ENCODE data around the gene TAGLN.
"Not testable (repeated sequence)": the region's sequence is repeated elsewhere in the genome, so short reads cannot be mapped to it uniquely, and the experiment has no call there.

Gene TAGLN

DNA sequence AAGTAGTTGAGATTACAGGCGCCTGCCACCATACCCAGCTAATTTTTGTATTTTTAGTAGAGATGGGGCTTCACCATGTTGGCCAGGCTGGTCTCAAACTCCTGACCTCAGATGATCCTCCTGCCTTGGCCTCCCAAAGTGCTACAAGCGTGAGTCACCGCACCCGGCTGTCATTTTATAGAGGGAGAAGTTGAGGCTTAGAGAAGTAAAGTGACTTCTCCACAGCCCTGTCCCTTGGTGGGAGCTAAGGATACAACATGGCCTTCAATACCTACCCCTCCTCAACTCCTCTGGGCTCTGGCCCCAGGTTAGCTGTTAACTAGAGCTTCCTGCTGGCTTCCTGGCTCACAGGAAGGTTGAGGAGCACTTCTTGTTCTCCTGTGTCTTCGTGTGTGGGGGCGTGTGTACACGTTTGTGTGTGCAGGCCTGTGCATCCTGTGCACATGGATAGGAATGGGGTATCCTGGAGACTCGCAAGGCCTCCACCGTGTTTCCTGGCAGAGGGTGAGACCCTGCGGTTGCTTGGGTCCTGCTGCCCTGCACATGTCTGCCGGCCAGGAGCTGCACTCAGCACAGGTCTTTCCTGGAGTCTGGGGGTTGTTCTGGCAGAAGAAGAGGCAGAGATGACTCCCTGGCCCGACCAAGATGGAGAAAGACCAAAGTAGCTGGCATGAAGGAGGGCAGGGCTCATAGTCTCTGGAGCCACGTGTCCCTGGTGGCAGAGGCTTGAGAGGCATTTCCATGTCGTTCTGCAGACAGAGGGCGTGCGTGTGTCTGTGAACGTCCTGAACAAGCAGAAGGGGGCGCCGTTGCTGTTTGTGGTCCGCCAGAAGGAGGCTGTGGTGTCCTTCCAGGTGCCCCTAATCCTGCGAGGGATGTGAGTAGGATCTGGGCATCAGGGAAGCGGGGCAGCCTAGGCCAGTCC, 18.2 kb upstream of the TAGLN start:
- peak; percentile 22 for DNase-seq (ENCODE audit: low read depth)

DNA sequence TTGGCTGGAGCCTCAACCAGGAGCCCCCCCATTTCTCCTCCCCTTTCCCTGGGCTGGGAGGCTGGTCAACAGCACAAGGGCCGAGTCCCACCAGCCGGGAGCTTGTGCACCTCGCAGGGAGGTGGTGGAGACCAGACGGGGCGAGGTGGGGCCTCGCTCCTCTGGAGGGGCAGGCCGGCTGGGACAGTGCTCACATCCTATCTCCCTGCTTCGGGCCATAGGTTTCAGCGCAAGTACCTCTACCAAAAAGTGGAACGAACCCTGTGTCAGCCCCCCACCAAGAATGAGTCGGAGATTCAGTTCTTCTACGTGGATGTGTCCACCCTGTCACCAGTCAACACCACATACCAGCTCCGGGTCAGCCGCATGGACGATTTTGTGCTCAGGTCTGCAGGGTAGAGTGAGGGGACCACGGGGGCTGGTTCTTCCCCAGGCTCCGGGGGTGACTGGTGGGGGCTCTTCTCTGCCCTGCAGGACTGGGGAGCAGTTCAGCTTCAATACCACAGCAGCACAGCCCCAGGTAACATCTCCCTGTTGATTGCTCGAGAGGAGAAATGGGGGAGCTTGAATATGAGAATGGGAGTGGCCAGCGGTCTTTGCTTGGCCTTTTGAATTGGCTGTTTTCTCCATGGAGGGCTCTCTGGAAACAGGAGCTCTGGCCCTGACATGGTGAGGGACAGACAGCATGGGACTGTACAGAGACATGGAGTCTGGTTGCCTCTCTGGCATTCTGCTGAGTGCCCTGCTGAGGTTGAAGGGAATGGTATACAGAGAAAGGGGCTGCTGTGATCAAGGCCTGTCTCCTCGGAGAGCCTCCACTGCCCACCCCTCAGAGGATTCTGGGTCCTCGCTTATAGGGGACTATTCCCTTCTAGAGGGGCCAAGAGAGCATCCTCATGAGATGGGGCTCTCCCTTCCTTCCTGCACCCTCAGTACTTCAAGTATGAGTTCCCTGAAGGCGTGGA, 17.3 kb upstream of the TAGLN start:
- DNase-seq (ENCODE audit: low read depth): no peak

- DNase-seq (ENCODE audit: low read depth): no peak
Observed at GRCh38 chr11:117182551-117182935, 16.6 kb upstream of the TAGLN start.

DNA sequence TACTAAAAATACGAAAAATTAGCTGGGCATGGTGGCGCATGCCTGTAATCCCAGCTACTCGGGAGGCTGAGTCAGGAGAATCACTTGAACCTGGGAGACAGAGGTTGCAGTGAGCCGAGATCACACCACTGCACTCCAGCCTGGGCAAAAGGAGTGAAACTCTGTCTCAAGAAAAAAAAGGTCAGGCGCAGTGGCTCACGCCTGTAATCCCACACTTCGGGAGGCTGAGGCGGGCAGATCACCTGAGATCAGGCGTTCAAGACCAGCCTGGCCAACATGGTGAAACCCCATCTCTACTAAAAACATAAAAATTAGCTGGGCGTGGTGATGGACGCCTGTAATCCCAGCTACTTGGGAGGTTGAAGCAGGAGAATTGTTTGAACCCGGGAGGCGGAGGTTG, 16.0 kb upstream of the TAGLN start:
- DNase-seq (ENCODE audit: low read depth): not testable (repeated sequence)

DNA sequence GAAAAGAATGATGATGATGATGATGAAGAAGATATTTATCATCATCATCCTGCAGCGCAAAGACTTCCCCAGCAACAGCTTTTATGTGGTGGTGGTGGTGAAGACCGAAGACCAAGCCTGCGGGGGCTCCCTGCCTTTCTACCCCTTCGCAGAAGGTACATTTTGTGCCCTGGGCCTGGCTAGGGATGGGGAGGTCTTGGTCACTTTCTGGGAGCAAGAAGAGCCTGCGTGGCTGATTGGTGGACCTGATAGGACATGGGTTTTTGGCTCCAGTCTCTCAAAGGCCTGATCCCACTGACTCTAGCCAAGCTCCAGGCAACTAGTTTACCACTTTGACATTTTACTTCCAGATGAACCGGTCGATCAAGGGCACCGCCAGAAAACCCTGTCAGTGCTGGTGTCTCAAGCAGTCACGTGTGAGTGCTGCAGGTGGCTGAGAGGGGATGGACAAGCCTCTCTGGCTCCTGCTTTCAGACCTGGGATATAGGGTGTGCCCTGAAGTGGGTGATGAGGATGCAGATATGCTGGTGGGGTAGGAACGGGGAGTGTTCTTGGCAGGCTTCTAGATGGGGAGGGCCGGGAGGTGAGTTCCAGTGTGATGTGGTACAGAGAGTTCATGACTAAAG, 15.3 kb upstream of the TAGLN start:
- no peak for DNase-seq (ENCODE audit: low read depth)

GRCh38 chr11:117185736-117186430, 13.3 kb upstream of the TAGLN start:
- no peak for DNase-seq (ENCODE audit: low read depth)

DNA sequence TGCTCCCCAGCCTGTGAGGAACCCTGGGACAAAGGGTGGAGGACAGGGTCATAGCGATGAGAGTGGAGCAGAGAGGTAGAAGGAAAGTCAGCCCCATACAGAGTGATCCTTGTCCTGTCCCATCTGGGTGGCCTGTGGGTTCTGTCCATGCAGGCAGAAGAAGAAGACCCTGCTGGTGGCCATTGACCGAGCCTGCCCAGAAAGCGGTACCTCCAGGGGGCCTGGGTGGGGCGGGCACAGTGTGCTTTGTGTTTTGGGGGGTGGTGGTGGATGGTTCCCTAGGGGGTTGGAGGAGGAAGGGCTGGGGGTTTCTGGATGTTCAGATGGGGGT, 12.8 kb upstream of the TAGLN start:
- no peak for DNase-seq (ENCODE audit: low read depth)

DNA sequence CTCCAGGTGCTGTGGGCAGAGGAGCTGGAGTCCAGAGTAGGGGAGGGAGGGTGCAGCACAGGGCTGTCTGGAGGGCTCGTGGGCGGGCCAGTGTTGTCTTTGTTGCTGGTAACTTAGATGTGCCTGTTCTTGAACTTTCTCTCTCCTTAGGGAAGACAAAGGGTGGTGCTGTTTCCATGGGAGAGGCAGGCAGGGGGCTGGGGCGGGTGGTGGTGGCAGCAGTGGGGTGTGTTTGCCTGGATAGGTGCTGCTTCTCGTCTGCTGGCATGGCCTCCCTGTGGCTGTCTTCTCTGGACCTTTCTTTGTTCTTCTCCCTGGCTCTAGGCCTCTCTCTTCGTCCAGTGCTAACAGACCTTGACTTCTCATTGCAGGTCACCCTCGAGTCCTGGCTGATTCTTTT, 12.2 kb upstream of the TAGLN start:
- no peak for DNase-seq (ENCODE audit: low read depth)

DNA sequence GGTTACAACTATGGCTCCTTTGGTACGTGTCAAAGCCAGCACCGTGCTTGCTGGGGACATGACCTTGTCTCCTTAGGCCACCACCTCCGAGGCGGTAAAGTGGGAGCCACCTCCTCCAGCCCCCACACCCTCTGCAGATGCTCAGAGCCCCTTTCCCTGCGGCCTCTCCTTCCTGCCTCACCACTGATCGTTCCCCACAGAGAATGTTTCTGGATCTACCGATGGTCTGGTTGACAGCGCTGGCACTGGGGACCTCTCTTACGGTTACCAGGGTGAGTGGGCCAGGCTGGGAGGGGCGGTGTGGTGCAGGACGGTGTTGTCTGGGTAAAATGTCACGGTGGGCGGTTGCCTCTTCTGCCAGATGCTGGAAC, 11.8 kb upstream of the TAGLN start:
- no peak for DNase-seq (ENCODE audit: low read depth)

DNA sequence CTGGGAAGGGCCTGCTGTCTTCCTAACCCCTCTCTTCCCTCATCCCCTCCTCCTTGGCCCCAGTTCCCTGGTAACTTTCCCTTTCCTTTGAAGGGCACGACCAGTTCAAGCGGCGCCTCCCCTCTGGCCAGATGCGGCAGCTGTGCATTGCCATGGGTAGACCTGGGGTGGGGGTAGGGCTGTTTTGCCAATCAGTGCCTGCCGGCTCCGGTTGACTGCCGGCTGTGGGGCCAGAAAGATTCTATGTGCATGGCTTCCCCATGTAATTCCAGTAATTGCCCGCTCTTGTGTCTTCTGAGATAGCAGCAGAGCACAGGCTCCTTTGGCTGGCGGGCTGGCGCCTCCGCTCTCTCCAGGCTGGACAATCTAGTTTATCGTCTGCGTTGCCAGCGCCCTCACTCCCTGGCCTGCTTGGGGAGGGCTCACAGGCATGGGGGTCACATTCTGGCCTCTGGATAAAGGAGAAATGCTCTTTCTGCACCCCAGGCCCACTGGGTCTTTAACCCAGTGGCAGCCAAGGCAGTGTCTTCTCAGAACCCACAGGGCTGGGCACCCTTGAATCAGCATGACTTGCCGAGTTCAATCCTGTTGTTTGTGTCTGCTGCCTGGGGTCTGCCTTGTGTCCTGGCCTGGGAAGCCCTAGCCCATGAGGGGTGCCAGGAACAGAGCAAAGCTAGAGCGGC, 11.2 kb upstream of the TAGLN start:
- no peak for DNase-seq (ENCODE audit: low read depth)

GRCh38 chr11:117188620-117189081, 10.5 kb upstream of the TAGLN start:
- no peak for DNase-seq (ENCODE audit: low read depth)

DNA sequence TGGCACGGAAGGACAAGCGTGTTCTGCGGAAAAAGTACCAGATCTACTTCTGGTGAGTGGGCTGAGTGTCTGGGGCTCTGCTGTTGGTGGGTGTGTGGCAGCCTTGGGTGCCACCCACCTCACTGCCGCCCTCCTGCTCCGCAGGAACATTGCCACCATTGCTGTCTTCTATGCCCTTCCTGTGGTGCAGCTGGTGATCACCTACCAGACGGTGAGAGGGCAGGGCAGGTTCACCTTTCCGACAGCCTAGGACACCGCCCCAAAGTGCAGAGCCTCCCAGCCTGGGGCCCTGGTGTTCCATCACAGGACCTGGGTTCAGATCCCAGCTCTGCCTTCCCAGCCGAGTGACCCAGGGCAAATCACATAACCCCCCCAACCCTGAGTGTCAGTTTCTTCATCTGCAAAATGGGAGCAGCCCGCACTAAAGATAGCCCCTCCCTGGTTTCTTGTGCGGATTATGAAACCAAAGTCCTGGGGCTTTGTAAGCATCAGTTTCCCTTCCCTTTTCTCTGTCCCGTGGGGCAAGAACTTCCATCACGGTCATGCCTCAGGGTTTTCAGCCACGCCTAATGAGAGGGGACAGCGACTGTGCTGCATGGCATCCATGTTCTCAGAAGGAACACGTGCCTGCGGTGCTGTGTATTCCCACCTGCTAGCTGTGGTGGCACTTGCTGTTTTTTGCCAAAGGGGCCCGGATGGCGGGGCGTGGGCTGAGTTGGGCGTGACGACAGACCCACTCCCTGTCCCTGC, 9.8 kb upstream of the TAGLN start:
- no peak for DNase-seq (ENCODE audit: low read depth)

DNA sequence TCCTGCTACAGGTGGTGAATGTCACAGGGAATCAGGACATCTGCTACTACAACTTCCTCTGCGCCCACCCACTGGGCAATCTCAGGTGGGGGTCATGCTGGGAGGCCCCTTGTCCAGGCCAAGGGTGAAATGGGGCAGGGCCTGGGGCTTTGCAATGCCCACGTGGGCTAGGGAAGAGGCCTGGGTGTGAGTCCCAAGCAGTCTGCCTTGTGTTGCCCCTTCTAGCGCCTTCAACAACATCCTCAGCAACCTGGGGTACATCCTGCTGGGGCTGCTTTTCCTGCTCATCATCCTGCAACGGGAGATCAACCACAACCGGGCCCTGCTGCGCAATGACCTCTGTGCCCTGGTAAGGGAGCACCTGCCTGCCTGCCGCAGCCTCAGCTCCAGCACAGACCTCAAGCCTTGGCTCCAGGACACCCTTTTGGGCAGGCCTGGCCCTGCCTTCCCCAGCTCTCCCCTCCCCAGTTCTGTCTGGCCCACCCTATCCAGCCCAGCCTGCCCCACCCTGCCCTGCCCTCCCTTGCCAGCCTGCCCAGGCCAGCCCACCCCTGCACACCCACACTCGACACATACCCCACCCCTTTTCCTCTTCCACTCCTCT, 9.1 kb upstream of the TAGLN start:
- no peak for DNase-seq (ENCODE audit: low read depth)

DNA sequence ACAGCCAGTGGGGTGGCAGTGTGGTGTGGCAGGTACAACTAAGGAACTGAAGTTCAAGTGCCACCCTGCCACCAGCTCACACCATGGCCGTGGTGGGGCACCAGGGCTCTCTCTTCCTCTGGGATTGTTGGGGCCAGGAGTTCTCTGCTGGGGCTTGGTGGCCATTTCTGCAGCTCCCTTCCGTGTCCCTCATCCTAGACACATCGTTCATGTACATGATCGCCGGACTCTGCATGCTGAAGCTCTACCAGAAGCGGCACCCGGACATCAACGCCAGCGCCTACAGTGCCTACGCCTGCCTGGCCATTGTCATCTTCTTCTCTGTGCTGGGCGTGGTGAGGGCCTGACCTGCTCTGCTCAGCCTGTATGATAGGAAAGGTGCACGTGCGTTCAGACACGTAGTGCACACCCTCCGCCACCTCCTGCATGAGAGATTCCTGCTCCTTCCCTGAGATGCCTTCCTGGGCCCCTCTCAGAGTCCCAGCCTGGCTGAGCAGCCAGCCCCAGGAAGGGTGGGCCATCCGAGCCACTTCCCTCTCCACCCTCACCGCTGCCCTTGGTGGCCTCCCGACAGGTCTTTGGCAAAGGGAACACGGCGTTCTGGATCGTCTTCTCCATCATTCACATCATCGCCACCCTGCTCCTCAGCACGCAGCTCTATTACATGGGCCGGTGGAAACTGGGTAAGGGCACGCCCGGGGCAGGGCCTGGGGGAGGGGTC, 7.3 kb upstream of the TAGLN start:
- DNase-seq (ENCODE audit: low read depth): no peak

- DNase-seq (ENCODE audit: low read depth): no peak
Observed at GRCh38 chr11:117192401-117192875, 6.7 kb upstream of the TAGLN start.

DNA sequence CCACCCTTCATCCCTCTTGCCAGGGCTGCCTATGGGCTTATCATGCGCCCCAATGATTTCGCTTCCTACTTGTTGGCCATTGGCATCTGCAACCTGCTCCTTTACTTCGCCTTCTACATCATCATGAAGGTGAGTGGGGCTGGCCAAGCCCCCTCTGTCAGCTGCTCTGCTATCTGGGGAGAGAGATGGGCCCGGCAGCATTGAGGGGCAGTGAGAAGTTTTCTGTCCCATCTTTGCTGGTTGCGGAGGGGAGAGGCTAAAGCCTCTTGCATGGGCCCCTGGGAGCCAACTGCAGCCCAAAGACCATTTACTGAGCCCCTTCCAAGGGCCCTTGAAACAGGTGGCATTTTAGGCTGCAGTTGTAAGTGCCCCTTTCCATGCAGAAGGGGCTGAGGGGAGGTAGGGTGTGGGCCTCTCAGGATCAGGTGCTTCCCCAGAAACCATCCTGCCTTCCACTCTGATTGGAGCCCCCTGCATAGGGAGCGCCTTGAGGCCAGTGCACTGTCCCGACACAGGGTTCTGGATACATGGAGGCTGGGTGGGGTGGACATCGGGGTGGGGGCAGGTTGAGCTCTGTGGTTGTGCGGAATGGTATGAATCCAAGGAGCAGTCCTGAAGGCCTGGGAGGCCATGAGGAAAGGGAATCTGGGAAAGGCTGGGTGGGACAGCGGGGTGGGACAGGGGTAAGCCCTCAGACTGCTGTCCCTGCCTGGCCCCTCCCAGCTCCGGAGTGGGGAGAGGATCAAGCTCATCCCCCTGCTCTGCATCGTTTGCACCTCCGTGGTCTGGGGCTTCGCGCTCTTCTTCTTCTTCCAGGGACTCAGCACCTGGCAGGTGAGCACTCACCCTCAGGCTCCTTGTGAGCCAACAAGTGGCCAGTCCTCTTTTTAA, 5.8 kb upstream of the TAGLN start:
- DNase-seq (ENCODE audit: low read depth): no peak

DNA sequence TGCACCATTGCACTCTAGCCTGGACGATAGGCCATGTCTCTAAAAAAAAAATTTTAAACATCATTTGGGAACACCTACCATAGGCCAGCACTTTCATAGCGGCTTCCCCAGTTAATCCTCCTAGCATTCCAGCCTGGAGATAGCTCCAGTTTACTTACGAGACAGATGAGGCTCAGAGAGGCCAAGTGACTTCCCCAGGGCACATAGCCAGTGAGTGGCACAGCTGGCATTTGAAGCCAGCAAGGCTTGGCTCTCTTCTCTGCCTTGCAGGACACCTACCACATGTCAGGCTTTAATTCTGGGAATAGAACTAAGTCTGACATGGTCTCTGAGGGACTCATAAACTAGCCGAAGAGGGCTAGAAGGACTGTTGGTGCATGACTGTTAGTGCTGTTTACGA, 4.9 kb upstream of the TAGLN start:
- DNase-seq (ENCODE audit: low read depth): no peak

DNA sequence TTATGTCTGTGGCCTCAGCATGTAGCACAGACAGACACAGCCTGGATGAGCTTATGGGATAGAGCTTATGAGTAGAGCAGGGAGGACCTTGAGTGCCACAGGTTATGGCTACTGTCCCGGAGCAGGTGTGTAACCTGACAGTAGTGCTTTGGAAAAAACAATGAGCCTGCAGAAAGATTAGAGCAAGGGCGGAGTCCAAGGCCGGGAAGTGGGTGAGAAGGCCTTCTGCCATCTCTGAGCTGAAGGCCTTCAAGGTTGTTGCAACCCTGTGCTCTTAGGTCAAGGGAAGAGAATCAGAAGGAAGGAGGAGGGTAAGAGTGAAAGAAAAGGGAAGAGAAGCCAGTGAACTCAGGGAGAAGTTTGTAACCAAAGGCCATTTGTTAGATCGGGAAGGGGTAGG, 3.9 kb upstream of the TAGLN start:
- no peak for DNase-seq (ENCODE audit: low read depth)
